IPS-20b (cell line): ENCODE measurements around the gene RSL1D1.

Experiments used
- H3K27ac ChIP-seq: one replicate; pipeline ENCODE4 v1.5.1; 2013; ENCODE audit warnings: low read length
- H3K27me3 ChIP-seq: 2 replicates; pipeline ENCODE4 v1.6.1; 2013; ENCODE audit warnings: mild to moderate bottlenecking, low read length, inconsistent platforms; ENCODE audit not compliant: insufficient read depth
- H3K36me3 ChIP-seq: 2 replicates; pipeline ENCODE4 v1.6.1; 2013; ENCODE audit warnings: low read depth, mild to moderate bottlenecking, inconsistent platforms, low read length, moderate library complexity; ENCODE audit not compliant: insufficient read depth
- H3K4me1 ChIP-seq: 2 replicates; pipeline ENCODE4 v1.6.1; 2013; ENCODE audit warnings: mild to moderate bottlenecking, control low read depth, inconsistent platforms, low read length, moderate library complexity; ENCODE audit not compliant: insufficient read depth
- H3K4me3 ChIP-seq: 2 replicates; pipeline ENCODE4 v1.5.1; 2013; ENCODE audit warnings: mild to moderate bottlenecking, low read length, inconsistent platforms
- H3K9ac ChIP-seq: 2 replicates; pipeline ENCODE4 v1.6.1; 2013; ENCODE audit warnings: low read depth, mild to moderate bottlenecking, inconsistent platforms, low read length, moderate library complexity
- H3K9me3 ChIP-seq: 2 replicates; pipeline ENCODE4 v1.6.1; 2013; ENCODE audit warnings: mild to moderate bottlenecking, low read depth, low read length, inconsistent platforms; ENCODE audit not compliant: insufficient read depth

The RSL1D1 gene

GRCh38 chr16:11784038-11784369 is 67.3 kb downstream of the RSL1D1 start:
- no peak overlapping the region for H3K4me3 ChIP-seq
- peaks cover 26% of the 10 kb centered on the region; the same call in 1 of the 2 replicates for H3K36me3 ChIP-seq
- H3K27me3 ChIP-seq: no peaks in the 10 kb centered on the region
- H3K9me3 ChIP-seq: no peaks in the 10 kb centered on the region
- no peak overlapping the region for H3K27ac ChIP-seq
- no peak overlapping the region for H3K9ac ChIP-seq
- no peaks in the 10 kb centered on the region for H3K4me1 ChIP-seq
